Stimulated activated naive CD4-positive, alpha-beta T cell (primary cell): ENCODE results near the gene SRPK1.
"Not testable (repeated sequence)": the region's sequence is repeated elsewhere in the genome, so short reads cannot be mapped to it uniquely, and the experiment has no call there.

ENCODE experiments used
- DNase-seq, 6 experiments: peaks; one replicate each; lab custom pipeline; 2025; lab: John Stamatoyannopoulos, UW

The SRPK1 gene

DNA sequence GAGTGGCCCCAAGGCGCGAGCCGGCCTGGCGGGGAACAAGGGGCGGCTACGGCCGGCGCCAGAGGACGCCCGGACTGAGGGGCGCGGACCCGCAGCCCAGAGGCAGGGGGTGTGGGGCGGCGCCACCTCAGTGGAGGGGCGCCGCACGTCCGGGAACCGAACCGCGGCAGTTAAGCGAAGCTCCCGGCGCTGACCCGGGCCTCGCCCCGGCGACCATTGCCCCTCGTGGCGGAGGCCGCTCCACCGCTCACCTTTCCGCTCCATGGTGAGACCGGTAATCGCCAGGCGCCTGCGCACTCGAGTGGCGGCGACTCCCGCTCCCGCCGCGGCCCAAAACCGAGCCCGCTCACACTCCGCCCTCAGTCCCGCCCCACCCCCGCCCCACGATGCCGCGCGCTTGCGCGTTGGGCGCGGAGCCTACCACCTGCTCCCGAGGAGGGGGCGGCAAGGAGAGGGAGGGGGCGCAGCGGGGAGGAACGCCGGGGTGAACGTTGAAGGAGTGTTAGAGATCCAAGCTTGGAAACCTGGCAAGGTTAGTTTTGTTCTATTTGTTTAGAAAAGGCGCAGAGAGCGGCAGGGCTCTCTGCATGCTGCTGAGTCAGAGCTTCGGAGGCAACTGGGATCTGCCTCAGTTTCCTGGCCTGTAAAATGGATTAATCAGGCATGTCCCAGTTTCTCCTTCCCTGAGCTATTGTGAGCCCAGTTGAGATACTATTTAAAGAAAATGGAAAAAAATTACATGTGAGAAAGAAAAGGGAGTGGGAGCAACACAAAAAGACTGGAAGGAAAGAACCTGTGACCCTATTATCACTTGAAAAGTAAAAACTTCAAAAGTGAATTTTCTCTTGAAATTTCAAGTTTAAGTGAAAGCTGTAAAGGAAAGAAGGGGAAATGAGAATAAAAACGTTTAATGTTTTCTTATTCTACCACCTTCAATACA is at the start of gene SRPK1:
TSS of gene SRPK1 (minus strand) at position 306 of the 940 bp plus-strand sequence. CDS start at position 264, 42 bp downstream.
- peak; percentile 60 to 81 (median 76) for DNase-seq

DNA sequence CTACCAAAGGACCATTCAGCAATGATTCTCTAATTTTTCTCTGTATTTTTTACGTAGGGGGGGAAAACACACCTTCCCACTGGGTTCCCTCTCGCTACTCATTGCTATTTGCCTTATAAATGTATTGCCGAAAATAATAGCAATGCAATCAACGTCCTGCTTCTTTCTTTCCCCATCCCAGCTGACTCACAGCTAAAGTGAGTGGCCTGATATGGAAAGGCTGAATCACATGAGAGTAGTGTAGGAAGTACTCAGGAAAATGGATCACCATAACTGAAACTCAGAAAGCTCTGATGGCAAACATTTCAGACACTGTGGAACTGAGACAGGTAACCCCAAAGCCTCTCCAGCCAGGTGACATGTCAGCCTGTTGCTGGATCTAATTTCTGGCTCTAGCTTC is 49.3 kb upstream of the SRPK1 start:
- no peak for DNase-seq

DNA sequence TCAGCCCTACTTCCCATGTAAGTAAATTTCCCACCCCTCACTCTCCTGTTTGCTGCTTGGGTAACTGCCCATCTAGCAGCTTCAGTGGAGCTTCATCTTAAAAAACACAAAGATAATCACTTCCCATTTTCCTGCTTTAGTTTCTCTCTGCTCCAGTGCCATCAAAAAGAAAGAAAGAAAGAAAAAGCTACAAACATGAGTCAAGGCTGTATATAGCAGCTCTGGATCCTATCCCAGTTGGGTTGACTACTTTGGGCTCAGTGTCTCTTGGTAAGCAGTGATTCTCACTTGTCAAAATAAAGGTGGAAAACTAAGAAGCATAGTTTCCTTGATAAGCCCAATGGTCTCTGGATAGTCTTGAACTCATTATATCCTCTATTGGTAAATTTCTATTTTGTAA is 48.7 kb upstream of the SRPK1 start:
- DNase-seq, result no peak

DNA sequence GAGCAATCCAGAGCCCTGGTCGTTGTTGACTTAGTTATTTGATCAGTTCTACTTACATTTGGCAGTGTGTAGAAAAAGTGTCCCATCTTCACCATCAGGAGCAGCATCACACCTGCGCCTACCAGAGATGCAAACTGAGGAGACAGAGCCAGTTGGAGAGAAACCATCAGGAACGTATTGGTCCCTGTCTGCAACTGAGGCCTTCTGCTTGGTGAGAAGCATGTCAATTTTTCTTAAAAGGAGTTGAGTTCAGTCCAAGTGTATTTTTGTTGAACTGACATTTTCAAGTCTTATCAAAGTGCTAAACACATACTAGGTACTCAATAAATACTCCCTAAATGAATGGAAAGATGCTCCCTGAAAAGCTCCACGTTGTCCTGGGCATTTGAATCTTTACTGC is 47.9 kb upstream of the SRPK1 start:
- no peak for DNase-seq

DNA sequence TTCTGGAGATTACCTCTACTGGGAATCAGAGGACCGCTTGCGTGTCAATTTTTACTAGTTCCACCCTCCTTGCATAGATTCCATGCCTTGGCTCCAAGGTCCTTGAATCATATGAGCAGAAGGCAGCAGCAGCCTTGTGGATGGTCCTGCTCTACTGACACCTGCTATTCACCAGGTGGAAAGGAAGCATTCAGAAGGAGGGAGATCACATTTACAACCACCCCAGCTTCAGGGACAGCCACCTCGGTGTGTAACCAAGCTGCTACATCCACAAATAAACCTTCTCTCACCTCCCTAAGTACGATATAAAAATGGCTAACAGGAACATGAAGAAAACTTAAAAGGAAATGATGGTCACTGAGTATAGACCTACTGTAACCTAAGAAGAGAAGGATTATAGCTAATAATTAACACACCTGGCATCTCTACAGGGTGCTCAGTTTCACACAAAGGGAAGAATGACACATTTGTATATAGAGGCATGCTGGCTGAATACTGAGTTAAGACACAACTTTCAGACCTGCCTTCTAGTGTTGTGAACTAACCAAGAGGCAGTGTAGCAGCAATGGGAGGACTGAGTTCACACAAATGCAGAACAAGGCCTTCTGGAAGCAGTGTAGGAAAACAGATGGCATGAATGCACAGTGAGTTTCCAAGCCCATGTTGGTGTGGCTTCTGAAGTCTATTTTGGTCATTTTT is 46.3 kb upstream of the SRPK1 start:
- no peak for DNase-seq

DNA sequence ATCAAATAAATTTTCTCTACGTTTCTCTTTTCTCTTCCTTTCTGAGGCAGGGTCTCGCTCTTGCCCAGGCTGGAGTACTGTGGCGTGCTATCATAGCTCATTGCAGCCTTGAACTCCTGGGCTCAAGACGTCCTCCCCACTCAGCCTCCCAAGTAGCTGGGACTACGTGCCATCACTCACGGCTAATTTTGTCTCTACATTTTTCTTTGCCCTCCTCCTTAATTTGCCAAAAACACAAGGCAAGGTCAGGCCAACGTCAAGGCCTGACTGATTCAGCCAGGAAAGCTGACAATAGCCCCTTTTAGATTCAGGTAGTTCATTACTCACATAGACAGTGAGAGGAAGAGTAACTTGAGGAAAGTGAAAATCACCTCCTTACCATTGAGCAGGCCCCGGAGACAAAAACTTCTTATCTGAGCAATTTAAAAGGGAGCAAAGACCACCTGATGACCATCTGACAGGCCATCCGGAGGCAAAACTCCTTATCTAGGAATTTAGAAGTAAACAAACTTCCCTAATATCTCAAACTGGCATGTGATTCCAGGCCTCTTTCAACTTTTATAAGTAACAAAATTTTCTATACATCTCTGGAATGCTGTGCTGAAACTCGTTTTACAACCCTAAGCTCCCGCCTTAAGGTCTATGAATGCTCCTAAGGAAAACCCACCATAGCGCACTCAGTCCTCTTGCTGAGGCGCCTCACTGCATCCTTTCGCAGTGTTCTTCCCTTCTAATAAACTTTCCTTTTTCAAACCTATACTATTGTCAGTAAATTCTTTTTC is 42.1 kb upstream of the SRPK1 start:
- no peak for DNase-seq

DNA sequence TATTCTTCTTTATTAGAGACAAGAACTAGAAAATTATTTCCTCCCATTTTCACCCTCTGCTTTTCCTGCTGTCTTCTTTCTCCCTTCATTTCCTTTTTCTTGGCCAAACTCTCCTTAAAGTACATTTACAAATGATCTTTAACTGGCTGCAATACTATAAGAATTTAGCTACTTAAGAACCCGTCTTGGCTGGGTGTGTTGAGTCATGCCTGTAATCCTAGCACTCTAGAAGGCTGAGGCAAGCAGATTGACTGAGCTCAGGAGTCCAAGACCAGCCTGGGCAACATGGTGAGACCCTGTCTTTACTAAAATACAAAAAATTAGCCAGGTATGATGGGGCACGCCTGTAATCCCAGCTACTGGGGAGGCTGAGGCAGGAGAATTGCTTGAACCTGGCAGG is 39.3 kb upstream of the SRPK1 start:
- DNase-seq, result no peak

DNA sequence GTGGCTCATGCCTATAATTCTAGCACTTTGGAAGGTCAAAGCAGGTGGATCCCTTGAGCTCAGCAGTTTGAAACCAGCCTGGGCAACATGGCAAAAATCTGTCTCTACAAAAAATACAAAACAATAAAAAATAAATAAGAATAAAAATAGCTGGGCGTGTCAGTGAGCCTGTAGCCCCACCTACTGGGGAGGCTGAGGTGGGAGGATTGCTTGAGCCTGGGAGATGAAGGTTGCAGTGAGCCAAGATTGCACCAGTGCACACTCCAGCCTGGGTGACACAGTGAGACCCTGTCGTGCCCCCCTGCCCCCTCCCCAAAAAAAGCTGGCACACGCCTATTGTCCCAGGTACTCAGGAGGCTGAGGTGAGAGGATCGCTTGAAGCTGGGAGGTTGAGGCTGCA is 35.1 kb upstream of the SRPK1 start:
- DNase-seq, result no peak

DNA sequence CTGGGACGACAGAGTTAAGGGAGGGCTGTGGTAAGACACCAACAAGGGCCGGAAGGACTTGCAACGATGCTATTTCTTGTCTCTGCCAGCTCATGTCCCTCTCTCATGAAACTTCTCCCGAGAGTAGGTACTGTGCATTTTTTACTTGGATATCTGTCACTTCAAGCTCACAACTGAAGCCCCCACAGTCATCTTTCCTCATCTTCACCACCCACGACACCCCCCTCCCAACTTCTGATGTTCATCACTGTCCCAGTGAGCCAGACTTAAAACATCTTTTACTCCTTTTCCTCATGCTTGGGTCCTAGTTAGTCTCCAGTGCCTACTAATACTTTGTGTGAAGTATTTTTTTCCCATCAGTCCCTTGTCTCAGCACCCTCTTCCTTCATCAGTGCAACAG is 34.6 kb upstream of the SRPK1 start:
- DNase-seq, result no peak

DNA sequence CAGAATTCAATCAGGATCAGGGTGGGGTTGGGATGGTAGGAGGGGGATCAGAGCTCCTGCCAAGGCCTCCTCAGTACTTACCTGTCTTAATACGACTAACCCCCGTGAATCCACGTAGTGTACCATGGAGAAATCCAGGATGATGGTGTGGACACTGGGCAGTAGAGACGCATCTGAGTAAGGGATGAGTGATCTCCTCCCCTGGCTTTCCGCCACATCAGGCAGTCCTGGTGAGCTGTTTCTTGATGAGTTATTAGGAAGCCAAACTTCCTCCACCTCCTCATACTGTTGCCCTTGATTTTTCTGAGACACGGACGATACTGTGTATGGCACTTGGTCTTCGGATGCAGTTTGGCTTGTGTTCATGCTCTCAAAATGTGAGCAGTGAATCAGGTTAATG is 34.2 kb upstream of the SRPK1 start:
- no peak for DNase-seq

DNA sequence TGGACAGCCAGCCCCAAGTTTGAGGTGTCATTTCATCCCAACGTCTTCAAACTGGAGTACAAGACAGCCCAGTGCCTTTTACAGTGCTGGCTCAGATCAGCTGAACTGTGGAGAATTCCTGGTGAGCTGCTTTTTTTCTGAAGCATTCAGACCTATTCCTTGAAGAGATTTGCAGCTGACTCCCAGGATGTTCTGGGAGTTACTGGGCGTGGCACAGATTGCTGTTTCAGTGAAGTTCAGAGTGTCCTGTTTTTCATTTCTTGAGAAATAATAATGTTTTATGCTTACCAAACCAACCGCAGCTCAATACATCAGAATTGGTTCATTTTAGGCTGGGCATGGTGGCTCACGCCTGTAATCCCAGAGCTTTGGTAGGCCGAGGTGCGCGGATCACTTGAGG is 33.4 kb upstream of the SRPK1 start:
- DNase-seq, result no peak

DNA sequence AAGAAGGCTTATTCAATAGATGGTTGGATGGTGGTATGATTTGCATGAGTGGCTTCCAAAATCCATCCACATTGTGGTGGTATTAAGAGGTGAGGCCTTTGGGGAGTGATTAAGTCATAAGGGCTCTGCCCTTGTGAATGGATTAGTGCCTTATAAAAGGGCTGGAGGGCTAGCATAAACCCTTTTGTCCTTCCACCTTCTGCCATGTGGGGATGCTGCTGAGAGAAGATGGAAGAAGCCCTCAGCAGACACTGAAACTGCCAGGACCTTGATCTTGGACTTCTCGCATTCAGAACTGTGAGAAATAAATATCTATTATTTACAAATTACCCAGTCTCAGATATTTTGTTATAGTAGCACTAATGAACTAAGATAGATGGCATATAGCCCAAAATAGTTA is 27.8 kb upstream of the SRPK1 start:
- DNase-seq, result no peak

DNA sequence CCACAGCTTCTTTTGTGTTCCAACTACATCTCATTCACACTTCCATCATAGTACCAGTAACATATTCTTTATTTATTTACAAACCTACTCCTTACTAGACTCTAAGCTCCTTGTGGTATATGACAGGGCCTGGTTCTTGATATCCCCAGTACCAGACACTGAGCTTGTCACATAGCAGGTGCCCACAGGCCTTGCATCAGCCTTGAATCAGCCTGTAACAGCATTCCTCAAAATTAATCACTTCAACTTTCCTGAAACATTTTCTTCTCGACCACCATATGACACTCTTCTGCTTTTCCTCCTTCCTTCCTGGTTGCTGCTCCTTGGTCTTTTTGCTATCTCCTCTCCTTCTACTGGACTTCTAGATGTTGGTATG is 24.7 kb upstream of the SRPK1 start:
- DNase-seq, result no peak

DNA sequence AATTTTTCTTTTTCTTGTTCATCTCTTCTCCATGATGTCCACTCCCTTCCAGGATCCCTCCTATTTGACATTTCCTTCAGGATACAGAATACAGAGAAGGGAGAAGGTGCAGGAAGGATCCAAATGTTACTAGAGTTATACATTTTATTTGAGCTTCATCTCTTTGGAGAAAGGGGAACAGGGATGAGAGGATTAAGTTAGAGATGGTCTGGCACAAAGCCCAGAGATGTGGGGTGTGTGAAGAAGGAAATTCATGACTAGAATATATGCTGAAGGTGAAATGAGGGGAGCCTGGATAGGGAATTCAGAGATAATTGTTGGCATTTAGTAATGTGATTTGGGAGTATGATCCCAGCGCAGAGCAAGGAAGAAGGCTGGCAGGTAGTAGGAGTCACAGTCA is 22.5 kb upstream of the SRPK1 start:
- DNase-seq, result no peak

DNA sequence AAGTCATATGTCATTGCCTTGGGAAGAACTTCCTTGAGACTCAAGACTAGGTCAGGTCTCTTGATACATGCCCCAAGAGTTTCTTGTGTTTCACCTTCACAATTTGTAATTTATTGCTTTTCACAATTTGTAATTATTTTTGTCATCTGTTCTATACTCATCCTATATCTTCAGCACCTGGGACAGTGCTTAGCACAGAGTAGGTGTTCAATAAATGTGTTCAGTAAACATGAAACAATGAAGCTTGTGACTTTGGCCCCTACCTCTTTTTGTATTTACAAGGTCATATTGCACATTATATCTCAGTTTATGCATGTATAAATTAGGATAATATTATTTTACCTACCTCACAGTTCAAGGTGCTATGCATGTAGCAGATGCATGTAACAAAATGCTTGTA is 21.5 kb upstream of the SRPK1 start:
- no peak for DNase-seq

DNA sequence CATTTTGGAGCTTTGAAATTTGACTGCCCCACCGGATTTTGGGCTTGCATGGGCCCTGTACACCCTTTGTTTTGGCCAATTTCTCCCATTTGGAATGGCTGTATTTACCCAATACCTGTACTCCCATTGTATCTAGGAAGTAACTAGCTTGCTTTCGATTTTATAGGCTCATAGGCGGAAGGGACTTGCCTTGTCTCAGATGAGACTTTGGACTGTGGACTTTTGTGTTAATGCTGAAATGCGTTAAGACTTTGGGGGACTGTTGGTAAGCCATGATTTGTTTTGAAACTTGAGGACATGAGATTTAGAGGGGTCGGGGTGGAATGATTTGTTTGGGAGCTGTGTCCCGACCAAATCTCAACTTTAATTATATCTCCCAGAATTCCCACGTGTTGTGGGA is 20.3 kb upstream of the SRPK1 start:
- not testable (repeated sequence) for DNase-seq

DNA sequence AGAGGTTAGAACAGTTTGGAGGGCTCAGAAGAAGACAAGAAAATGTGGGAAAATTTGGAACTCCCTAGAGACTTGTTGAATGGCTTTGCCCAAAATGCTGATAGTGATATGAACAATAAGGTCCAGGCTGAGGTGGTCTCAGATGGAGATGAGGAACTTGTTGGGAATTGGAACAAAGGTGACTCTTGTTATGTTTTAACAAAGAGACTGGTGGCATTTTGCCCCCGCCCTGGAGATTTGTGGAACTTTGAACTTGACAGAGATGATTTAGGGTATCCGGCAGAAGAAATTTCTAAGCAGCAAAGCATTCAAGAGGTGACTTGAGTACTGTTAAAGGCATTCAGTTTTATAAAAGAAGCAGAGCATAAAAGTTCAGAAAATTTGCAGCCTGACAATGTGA is 19.1 kb upstream of the SRPK1 start:
- not testable (repeated sequence) for DNase-seq

DNA sequence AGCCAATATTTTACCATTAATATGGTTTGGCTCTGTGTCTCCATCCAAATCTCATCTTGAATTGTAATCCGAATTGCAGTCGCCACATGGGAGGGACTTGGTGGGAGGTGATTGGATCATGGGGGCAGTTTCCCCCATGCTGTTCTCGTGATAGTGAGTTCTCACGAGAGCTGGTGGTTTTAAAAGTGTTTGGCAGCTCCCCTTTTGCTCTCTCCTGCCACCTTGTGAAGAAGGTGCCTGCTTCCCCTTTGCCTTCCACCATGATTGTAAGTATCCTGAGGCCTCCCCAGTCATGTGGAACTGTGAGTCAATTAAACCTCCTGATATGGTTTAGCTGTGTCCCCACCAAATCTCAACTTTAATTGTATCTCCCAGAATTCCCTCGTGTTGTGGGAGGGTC is 18.4 kb upstream of the SRPK1 start:
- DNase-seq, result not testable (repeated sequence)

DNA sequence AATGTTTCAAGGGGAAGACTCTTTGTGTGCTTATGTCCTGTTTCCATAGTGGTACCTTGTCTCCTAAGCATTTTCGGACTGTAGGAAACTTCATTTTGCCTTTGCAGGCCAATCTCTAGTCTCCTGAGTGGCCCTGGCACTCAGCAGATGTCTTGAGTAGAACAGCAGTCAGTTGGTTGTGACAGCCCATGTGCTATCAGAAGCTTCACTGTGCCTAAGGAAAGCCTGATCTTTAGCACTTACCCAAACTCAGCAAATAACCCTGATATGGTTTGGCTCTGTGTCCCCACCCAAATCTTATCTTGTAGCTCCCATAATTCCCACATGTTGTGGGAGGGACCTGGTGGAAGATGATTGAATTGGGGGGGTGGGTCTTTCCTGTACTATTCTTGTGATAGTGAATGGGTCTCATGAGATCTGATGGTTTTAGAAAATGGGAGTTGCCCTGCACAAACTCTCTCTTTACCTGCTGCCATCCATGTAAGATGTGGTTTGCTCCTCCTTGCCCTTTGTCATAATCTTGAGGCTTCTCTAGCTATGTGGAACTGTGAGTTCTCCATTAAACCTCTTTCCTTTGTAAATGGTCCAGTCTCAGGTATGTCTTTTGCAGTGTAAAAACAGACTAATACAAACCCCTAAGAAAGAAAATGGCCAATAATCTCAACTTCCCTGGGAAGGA is 15.9 kb upstream of the SRPK1 start:
- no peak for DNase-seq

DNA sequence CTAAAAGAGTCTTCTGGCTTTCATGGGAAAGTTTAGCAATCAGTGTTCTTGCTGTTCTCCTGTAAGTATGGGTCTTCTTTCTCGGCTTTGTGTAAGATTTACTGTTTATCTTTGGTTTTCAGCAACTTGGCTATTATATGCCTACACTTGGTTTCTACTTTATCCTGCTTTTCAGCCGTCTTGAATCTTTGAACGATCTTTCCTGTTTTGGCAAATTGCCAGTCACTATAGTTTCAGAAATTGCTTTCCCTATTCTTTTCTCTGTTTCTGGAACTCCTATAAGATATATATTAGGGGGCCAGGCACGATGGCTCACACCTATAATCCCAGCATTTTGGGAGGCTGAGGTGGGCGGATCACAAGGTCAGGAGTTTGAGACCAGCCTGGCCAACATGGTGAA is 14.6 kb upstream of the SRPK1 start:
- DNase-seq, result no peak

DNA sequence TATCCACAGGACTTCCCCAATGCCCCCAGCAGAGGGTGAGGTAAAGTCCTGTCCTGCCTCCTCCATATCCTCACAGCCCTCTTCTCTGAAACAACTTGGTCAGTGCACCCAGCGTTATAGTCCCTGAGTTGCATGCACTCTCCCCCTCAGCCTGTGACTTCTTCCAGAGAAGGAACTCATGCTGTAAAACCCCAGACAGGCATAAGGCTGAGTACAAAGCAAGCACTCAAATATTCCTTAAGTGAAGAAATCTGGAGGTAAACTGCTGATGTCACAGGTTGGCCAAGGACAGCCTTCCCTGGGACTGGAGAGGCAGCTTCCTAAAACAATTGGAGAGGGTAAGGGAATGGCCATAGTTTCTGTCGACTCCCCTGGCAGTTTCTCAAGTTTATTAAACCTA is 12.9 kb upstream of the SRPK1 start:
- DNase-seq, result no peak

DNA sequence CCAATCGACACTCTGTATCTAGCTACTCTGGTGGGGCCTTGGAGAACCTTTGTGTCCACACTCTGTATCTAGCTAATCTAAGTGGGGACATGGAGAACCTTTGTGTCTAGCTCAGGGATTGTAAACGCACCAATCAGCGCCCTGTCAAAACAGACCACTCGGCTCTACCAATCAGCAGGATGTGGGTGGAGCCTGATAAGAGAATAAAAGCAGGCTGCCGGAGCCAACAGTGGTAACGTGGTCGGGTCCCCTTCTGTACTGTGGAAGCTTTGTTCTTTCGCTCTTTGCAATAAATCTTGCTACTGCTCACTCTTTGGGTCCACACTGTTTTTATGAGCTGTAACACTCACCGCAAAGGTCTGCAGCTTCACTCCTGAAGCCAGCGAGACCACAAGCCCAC is 11.0 kb upstream of the SRPK1 start:
- DNase-seq, result peak in 1 of 6 experiments; percentile 6
